DND-41 (cell line): Measurements from ENCODE around the gene UGDH.

Experiments used
- ATAC-seq: fragments of 200-7000 bp; cut with Tn5 transposase; 3 replicates; pipeline ENCODE4 v1.9.1; 2021; ENCODE audit warnings: low read depth; ENCODE audit not compliant: insufficient read depth
- DNase-seq: peaks from one replicate; pipeline ENCODE4 v3.0.0-alpha.2; 2020
- H2AFZ ChIP-seq: 2 replicates; pipeline ENCODE4 v1.6.0; 2012; ENCODE audit warnings: low read depth, low read length
- H3K27ac ChIP-seq: 2 replicates; pipeline ENCODE4 v1.5.1; 2012; ENCODE audit warnings: low read length, inconsistent platforms
- H3K27me3 ChIP-seq: fragments of 200-600 bp; sonication (generic); 2 replicates; pipeline ENCODE4 v1.6.0; 2012; ENCODE audit warnings: low read length, mild to moderate bottlenecking, inconsistent platforms; ENCODE audit not compliant: insufficient read depth, poor library complexity
- H3K36me3 ChIP-seq: 2 replicates; pipeline ENCODE4 v1.5.1; 2012; ENCODE audit warnings: low read length, inconsistent platforms; ENCODE audit not compliant: insufficient read depth
- H3K4me1 ChIP-seq: 2 replicates; pipeline ENCODE4 v1.5.1; 2012; ENCODE audit warnings: mild to moderate bottlenecking, low read length; ENCODE audit not compliant: insufficient read depth
- H3K4me2 ChIP-seq: 2 replicates; pipeline ENCODE4 v1.6.0; 2012; ENCODE audit warnings: mild to moderate bottlenecking, moderate library complexity, low read length, inconsistent platforms; ENCODE audit not compliant: insufficient read depth
- H3K4me3 ChIP-seq, 2 experiments: fragments of 200-600 bp in 1 of 2; shearing (Covaris generic) in 1 of 2; 2 replicates each; pipeline ENCODE4 v1.5.1; 2012 to 2016; ENCODE audit warnings: inconsistent platforms in 2 of 2, low read length in 2 of 2, mild to moderate bottlenecking in 2 of 2, low read depth in 1 of 2, moderate library complexity in 1 of 2
- H3K79me2 ChIP-seq: 2 replicates; pipeline ENCODE4 v1.6.0; 2012; ENCODE audit warnings: low read length, inconsistent platforms; ENCODE audit not compliant: insufficient read depth
- H3K9ac ChIP-seq: 2 replicates; pipeline ENCODE4 v1.6.0; 2012; ENCODE audit warnings: low read depth, mild to moderate bottlenecking, inconsistent platforms, low read length, moderate library complexity
- H3K9me3 ChIP-seq: 2 replicates; pipeline ENCODE4 v1.5.1; 2012; ENCODE audit warnings: low read length, moderate library complexity, mild to moderate bottlenecking, inconsistent platforms; ENCODE audit not compliant: insufficient read depth, severe bottlenecking
- H4K20me1 ChIP-seq: 2 replicates; pipeline ENCODE4 v1.6.0; 2012; ENCODE audit warnings: low read length; ENCODE audit not compliant: insufficient read depth
- EZH2 ChIP-seq: IDR thresholded peaks from 3 replicates; pipeline ENCODE4 v1.6.1; 2012; ENCODE audit warnings: borderline replicate concordance, low read depth, mild to moderate bottlenecking, moderate library complexity, low read length, inconsistent platforms; ENCODE audit not compliant: severe bottlenecking
- TF ChIP-seq, protein P1 (sequence below): IDR thresholded peaks from 2 replicates; pipeline ENCODE4 v1.5.1; 2012; ENCODE audit warnings: borderline replicate concordance, low read length, moderate library complexity, mild to moderate bottlenecking; ENCODE audit not compliant: poor library complexity, severe bottlenecking; ENCODE audit errors: extremely low read depth

Gene UGDH

DNA sequence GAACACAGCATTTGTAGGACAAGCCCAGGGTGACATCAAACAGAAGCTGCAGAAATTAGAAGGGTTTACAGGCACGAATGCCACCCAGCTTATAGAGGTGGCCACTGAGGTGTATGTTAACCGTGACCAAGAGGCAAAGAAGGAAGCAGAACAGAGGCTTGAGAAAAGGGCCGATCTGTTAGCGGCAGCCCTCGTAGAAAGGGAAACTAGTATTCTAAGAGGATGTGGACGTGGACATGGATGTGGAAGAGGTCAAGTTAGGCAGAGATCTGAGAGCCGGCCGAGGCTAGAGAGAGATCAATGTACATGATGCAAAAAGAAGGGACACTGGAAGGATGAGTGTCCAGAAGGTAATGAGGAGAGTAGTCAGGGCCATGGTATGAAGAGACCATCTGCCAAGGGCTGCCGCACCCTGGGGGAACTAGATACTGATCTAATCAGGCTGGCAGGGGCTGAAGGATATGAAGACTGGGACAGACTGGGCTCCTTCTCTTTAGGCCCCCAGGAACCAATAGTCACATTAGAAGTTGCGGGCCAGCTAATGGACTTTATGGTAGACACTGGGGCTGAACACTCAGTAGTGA is 40.9 kb downstream of the UGDH start:
- H3K27me3 ChIP-seq, result no peaks in the 10 kb centered on the region
- no peak overlapping the region for H2AFZ ChIP-seq
- H3K9me3 ChIP-seq, result no peaks in the 10 kb centered on the region
- H3K4me2 ChIP-seq, result no peak overlapping the region
- no peak for DNase-seq
- H3K27ac ChIP-seq, result no peak overlapping the region
- TF ChIP-seq, protein P1, sequence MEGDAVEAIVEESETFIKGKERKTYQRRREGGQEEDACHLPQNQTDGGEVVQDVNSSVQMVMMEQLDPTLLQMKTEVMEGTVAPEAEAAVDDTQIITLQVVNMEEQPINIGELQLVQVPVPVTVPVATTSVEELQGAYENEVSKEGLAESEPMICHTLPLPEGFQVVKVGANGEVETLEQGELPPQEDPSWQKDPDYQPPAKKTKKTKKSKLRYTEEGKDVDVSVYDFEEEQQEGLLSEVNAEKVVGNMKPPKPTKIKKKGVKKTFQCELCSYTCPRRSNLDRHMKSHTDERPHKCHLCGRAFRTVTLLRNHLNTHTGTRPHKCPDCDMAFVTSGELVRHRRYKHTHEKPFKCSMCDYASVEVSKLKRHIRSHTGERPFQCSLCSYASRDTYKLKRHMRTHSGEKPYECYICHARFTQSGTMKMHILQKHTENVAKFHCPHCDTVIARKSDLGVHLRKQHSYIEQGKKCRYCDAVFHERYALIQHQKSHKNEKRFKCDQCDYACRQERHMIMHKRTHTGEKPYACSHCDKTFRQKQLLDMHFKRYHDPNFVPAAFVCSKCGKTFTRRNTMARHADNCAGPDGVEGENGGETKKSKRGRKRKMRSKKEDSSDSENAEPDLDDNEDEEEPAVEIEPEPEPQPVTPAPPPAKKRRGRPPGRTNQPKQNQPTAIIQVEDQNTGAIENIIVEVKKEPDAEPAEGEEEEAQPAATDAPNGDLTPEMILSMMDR, result no peak
- no peak for TF ChIP-seq EZH2
- ATAC-seq, result no peak
- no peaks in the 10 kb centered on the region for H3K4me1 ChIP-seq
- no peaks in the 10 kb centered on the region for H3K79me2 ChIP-seq
- no peaks in the 10 kb centered on the region for H4K20me1 ChIP-seq
- H3K4me3 ChIP-seq, result no peak overlapping the region
- H3K36me3 ChIP-seq, result no peaks in the 10 kb centered on the region
- no peak overlapping the region for H3K9ac ChIP-seq

DNA sequence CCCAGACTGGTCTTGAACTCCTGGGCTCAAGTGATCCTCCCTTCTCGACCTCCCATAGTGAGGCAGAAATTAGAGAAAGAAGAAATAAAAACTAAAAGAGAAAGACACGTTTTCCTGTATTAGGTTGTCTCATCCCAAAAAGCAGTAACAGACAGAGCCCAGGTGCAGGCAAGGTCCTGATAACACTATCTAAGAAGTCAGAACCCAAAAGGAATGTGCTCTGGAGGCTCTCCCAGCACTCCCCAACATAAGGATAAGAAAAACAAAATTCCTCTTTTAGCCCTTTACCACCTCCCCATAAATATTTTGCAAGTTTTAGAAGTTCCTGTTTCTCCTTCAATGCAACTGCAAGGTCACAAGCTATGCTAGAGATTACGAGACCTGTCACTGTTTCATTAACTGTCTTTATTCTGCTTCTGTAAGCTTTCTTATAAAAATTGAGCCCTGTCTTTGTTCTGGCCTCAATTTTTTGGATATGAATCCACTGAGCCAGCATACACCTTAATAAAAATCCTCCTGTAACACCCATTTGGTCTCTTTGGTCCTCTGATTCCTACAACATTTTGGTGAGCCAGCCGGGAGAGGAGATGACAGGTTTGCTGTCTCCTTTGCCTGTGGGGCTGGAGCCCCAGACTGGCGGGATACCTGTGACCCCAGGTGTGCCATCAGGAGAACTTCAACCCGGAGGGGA is 42.5 kb downstream of the UGDH start:
- Histone ChIP-seq H3K36me3 (no peaks in the 10 kb centered on the region), H3K9ac (no peak overlapping the region), H3K27me3 (no peaks in the 10 kb centered on the region), H3K4me2 (no peak overlapping the region), H4K20me1 (no peaks in the 10 kb centered on the region), H3K4me3 (no peak overlapping the region), H3K9me3 (no peaks in the 10 kb centered on the region), H3K79me2 (no peaks in the 10 kb centered on the region), H3K4me1 (no peaks in the 10 kb centered on the region), H2AFZ (no peak overlapping the region), H3K27ac (no peak overlapping the region)
- no peak for ATAC-seq
- DNase-seq, result no peak
- no peak for TF ChIP-seq EZH2
- TF ChIP-seq, protein P1, result no peak

DNA sequence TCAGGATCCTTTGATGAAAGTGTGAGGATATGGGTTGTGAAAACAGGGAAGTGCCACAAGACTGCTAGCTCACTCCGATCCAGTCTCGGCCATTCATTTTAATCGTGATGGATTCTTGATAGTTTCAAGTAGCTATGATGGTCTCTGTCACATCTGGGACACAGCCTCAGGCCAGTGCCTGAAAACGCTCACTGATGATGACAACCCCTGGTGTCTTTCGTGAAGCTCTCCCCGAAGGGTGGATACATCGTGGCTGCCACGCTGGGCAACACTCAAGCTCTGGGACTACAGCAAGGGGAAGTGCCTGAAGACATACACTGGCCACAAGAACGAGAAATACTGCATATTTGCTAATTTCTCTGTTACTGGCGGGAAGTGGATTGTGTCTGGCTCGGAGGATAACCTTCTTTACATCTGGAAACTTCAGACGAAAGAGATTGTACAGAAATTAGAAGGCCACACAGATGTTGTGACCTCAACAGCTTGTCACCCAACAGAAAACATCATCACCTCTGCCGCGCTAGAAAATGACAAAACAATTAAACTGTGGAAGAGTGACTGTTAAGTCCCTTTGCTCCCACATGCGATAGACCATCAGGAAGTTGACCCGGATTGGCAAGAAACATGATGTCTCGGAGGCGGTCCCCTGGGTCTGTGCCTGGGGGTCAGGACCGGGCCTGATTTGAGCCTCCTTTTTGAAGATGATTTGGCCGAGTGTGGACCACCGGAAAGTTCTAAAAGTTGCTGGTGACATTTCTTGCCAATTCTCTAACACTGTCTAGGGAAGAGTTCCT is 46.1 kb downstream of the UGDH start:
- no peak overlapping the region for H3K27ac ChIP-seq
- H3K79me2 ChIP-seq, result no peaks in the 10 kb centered on the region
- 0 out of 2 replicates have a peak overlapping the region, but pooled peaks have one; percentile 13 for H2AFZ ChIP-seq
- no peaks in the 10 kb centered on the region for H4K20me1 ChIP-seq
- H3K27me3 ChIP-seq, result no peaks in the 10 kb centered on the region
- DNase-seq (no peak), ATAC-seq (no peak; the same call in 2 of the 3 replicates)
- no peak overlapping the region for H3K4me3 ChIP-seq
- TF ChIP-seq, protein P1, result no peak
- no peak for TF ChIP-seq EZH2
- no peaks in the 10 kb centered on the region for H3K9me3 ChIP-seq
- H3K4me1 ChIP-seq, result no peaks in the 10 kb centered on the region
- no peak overlapping the region for H3K9ac ChIP-seq
- H3K36me3 ChIP-seq, result peaks cover 4% of the 10 kb centered on the region; the same call in 1 of the 2 replicates
- H3K4me2 ChIP-seq, result no peak overlapping the region
